GM12878 (cell line): ENCODE data around the gene PSMA2. TPM values are rescaled to one million over a fixed set of nuclear protein-coding genes. Genes with fewer than 3 reads are reported as not detected.
"Not testable (repeated sequence)": the region's sequence is repeated elsewhere in the genome, so short reads cannot be mapped to it uniquely, and the experiment has no call there.

Source experiments
- ATAC-seq: fragments of 200-7000 bp; cut with Tn5 transposase; 3 replicates; pipeline ENCODE4 v1.9.1; 2020; ENCODE audit warnings: mild to moderate bottlenecking, moderate library complexity
- BruUV-seq: library from RNA; stranded (reverse); fragments of 400-500 nt; replicated peaks from 2 replicates; lab custom pipeline; 2021; lab: Mats Ljungman, UMichigan
- CTCF ChIA-PET: fragments of 300-600 bp; sonication (Branson Sonifier 250); formaldehyde crosslinking; extraction: SDS; loops from one replicate; lab custom pipeline; 2021; ENCODE audit warnings: inconsistent platforms; lab: Yijun Ruan, JAX
- POLR2A ChIA-PET: fragments of 350-600 bp; formaldehyde crosslinking; extraction: SDS; loops from one replicate; lab custom pipeline; 2021; ENCODE audit warnings: inconsistent platforms; lab: Charles Lee
- RAD21 ChIA-PET: fragments of 300-600 bp; sonication (Branson Sonifier 250); formaldehyde crosslinking; loops from one replicate; lab custom pipeline; 2023; ENCODE audit warnings: antibody characterized with exemption; ENCODE audit not compliant: unreplicated experiment; lab: Charles Lee
- SMC1A ChIA-PET: fragments of 300-600 bp; sonication (Branson Sonifier 250); formaldehyde crosslinking; loops from one replicate; lab custom pipeline; 2023; ENCODE audit not compliant: unreplicated experiment, uncharacterized antibody; lab: Charles Lee
- DNase-seq: peaks from one replicate; pipeline ENCODE4 v3.0.0-alpha.2; 2011; ENCODE audit warnings: low read depth, low spot score
- FAIRE-seq: peaks from 3 replicates; lab custom pipeline; 2011; peaks lifted over from hg19 to GRCh38; lab: Jason Lieb, UNC
- H2AFZ ChIP-seq: 2 replicates; pipeline ENCODE4 v1.6.0; 2011; ENCODE audit warnings: low read depth, low read length, control low read depth; ENCODE audit not compliant: control insufficient read depth
- H3K27ac ChIP-seq: 2 replicates; pipeline ENCODE4 v1.5.1; 2011; ENCODE audit warnings: control low read depth; ENCODE audit not compliant: control insufficient read depth, insufficient read depth
- H3K27me3 ChIP-seq, 2 experiments: replicated peaks in 1 of 2; 2 replicates each; pipeline versions ENCODE4 v1.6.0 to v1.6.1; 2011; ENCODE audit warnings: low read length in 1 of 2; ENCODE audit not compliant: control insufficient read depth in 2 of 2, insufficient read depth in 2 of 2
- H3K36me3 ChIP-seq, 2 experiments: 2 replicates each; pipeline ENCODE4 v1.5.1; 2011; ENCODE audit warnings: low read length in 1 of 2; ENCODE audit not compliant: control insufficient read depth in 2 of 2, insufficient read depth in 2 of 2
- H3K4me1 ChIP-seq: 2 replicates; pipeline ENCODE4 v1.6.1; 2011; ENCODE audit warnings: mild to moderate bottlenecking, low read length, moderate library complexity, mixed read lengths; ENCODE audit not compliant: control insufficient read depth, insufficient read depth
- H3K4me2 ChIP-seq: 2 replicates; pipeline ENCODE4 v1.6.0; 2011; ENCODE audit warnings: control low read depth; ENCODE audit not compliant: control insufficient read depth, insufficient read depth
- H3K4me3 ChIP-seq: fragments of 200-600 bp; sonication (generic); 2 replicates; pipeline ENCODE4 v1.5.1; 2016
- H3K79me2 ChIP-seq: 2 replicates; pipeline ENCODE4 v1.6.0; 2011; ENCODE audit warnings: low read length; ENCODE audit not compliant: control insufficient read depth, insufficient read depth
- H3K9ac ChIP-seq: 2 replicates; pipeline ENCODE4 v1.8.0; 2011; ENCODE audit warnings: low read length, control low read depth, mixed read lengths; ENCODE audit not compliant: control insufficient read depth, insufficient read depth
- H3K9me3 ChIP-seq: replicated peaks from 3 replicates; pipeline ENCODE4 v1.5.1; 2011; ENCODE audit warnings: mild to moderate bottlenecking, low read length; ENCODE audit not compliant: control insufficient read depth, insufficient read depth
- H4K20me1 ChIP-seq: 2 replicates; pipeline ENCODE4 v1.6.0; 2011; ENCODE audit not compliant: control insufficient read depth, insufficient read depth
- CHD1 ChIP-seq: IDR thresholded peaks from 2 replicates; pipeline ENCODE4 v1.6.1; 2012; ENCODE audit warnings: low read depth, low read length, improper control_type of control experiment
- CTCF ChIP-seq, 3 experiments: IDR thresholded peaks in 2 of 3; conservative IDR thresholded peaks in 1 of 3; 2 replicates each; pipeline ENCODE4 v1.5.1; 2011; ENCODE audit warnings: low read depth in 3 of 3, low read length in 3 of 3, mild to moderate bottlenecking in 3 of 3, control low read depth in 2 of 3, moderate library complexity in 2 of 3, inconsistent platforms in 1 of 3, mixed read lengths in 1 of 3; ENCODE audit not compliant: control insufficient read depth in 2 of 3, insufficient read depth in 1 of 3; ENCODE audit errors: extremely low read depth in 1 of 3
- JUND ChIP-seq: IDR thresholded peaks from 2 replicates; pipeline ENCODE4 v1.6.1; 2012; ENCODE audit warnings: low read depth, mild to moderate bottlenecking, low read length, improper control_type of control experiment, moderate library complexity
- MEF2B ChIP-seq: fragments of 450-650 bp; IDR thresholded peaks from 2 replicates; pipeline ENCODE4 v1.6.1; 2018; ENCODE audit warnings: mild to moderate bottlenecking, moderate library complexity; ENCODE audit not compliant: partially characterized antibody, poor library complexity, severe bottlenecking
- PKNOX1 ChIP-seq: fragments of 450-650 bp; IDR thresholded peaks from 2 replicates; pipeline ENCODE4 v1.6.1; 2016; ENCODE audit warnings: mild to moderate bottlenecking
- RAD21 ChIP-seq: IDR thresholded peaks from 2 replicates; pipeline ENCODE4 v1.6.1; 2011; ENCODE audit warnings: mild to moderate bottlenecking, low read depth, low read length, moderate library complexity; ENCODE audit not compliant: insufficient read depth
- SMAD5 ChIP-seq: IDR thresholded peaks from 2 replicates; pipeline ENCODE4 v1.6.1; 2016; ENCODE audit warnings: antibody characterized with exemption, low read depth
- SMC3 ChIP-seq: IDR thresholded peaks from 2 replicates; pipeline ENCODE4 v1.6.1; 2011; ENCODE audit warnings: low read length, improper control_type of control experiment, borderline replicate concordance
- YY1 ChIP-seq: IDR thresholded peaks from 2 replicates; pipeline ENCODE4 v1.6.1; 2011; ENCODE audit warnings: low read depth, mild to moderate bottlenecking, low read length
- WGBS: methylation state at CpG from one replicate; pipeline ENCODE4 v1.1.6; 2016; ENCODE audit warnings: low lambda C conversion rate; ENCODE audit not compliant: insufficient replicate concordance, insufficient coverage; ENCODE audit errors: missing lambda C conversion rate; 5-methylcytosine and 5-hydroxymethylcytosine counted together
- in situ Hi-C: fragments of 300-500 bp; cut with MboI; formaldehyde crosslinking; loops from 9 replicates; pipeline ENCODE4 v1.14.3; 2018; ENCODE audit warnings: mixed read lengths
- intact Hi-C: fragments of 100-400 bp; cut with micrococcal nuclease; formaldehyde crosslinking; loops from one replicate; pipeline ENCODE4 v1.14.2; 2022; ENCODE audit not compliant: unreplicated experiment
- polyA plus RNA-seq, 11 experiments: library from polyadenylated mRNA; depleted of rRNA in 4 of 11; unstranded in 6 of 11; stranded (reverse) in 5 of 11; fragments of >200 nt; fragmentation: Nextera tagmentation in 4 of 11; fragmentation: Illumina TruSeq in 1 of 11; extraction: Ambion mirVana in 4 of 11; extraction: Trizol in 1 of 11; gene quantifications; 1 replicate in 1 of 11; 2 replicates in 10 of 11; pipeline versions ENCODE4 v1.2.1 to v1.2.3, GENCODE V29; 2011 to 2016; ENCODE audit warnings: inconsistent platforms in 2 of 11, missing spikeins in 2 of 11, low read depth in 1 of 11
- total RNA-seq, 4 experiments: library from RNA; depleted of rRNA in 3 of 4; stranded (reverse); fragments of >200 nt in 3 of 4; fragmentation: Illumina TruSeq in 1 of 4; extraction: Trizol in 1 of 4; gene quantifications; 2 replicates each; pipeline versions ENCODE4 v1.2.1 to v1.2.3, GENCODE V29; 2013 to 2021

Gene PSMA2
- total and polyA plus RNA-seq, 10 of the 15 experiments (the other 5 are each of a cell fraction or from before 2014, with no cell fraction given): 129 to 1,223 (median 317) TPM

- no peak for TF ChIP-seq CHD1
- TF ChIP-seq MEF2B: no peak
Measured at GRCh38 chr7:42886893-42887505, 45.0 kb downstream of the PSMA2 start (continued).

GRCh38 chr7:42886129-42886528, 45.8 kb downstream of the PSMA2 start:
- FAIRE-seq: no peak
- 47% methylated on average over 2 of the region's 2 CpGs for WGBS
- ChIA-PET POLR2A (no interaction called here), RAD21 (interaction anchor here (1.4 kb wide), 1 partner anchor 943 kb away, joined by 3 read pairs; no protein-coding TSS in a partner anchor), SMC1A (interaction anchor here (1.4 kb wide), 1 partner anchor 569 kb away, joined by 4 read pairs; no protein-coding TSS in a partner anchor), CTCF (interaction anchor here (1.8 to 2.1 kb wide), 2 partner anchors 9 to 943 kb away, joined by 8 to 16 read pairs; no protein-coding TSS in a partner anchor)
- in situ Hi-C loops (no loop called here), intact Hi-C loops (no loop called here)
- Histone ChIP-seq H4K20me1 (no peaks in the 10 kb centered on the region), H3K79me2 (no peaks in the 10 kb centered on the region), H3K27me3 (peaks cover 0 to 1% of the 10 kb centered on the region in 2 experiments; a peak in 2 of 4 replicates), H2AFZ (no peak overlapping the region), H3K4me2 (no peak overlapping the region), H3K9me3 (no peaks in the 10 kb centered on the region), H3K36me3 (no peaks in the 10 kb centered on the region), H3K4me1 (no peaks in the 10 kb centered on the region; the same call in 1 of the 2 replicates), H3K4me3 (no peak overlapping the region), H3K9ac (no peak overlapping the region), H3K27ac (no peak overlapping the region)
- no peak for DNase-seq
- ATAC-seq: no peak
- TF ChIP-seq CTCF (IDR thresholded peaks at IDR 0.05 in 2 of 3, conservative IDR thresholded peaks at IDR 0.05 in 1 of 3; ENCODE audit: control insufficient read depth in 2 of 3, extremely low read depth in 1 of 3, insufficient read depth in 1 of 3, low read depth in 3 of 3, low read length in 3 of 3) (peak; percentile 19 to 25 (median 24); a peak in 3 of 6 replicates), RAD21 (peak; percentile 33; the same call in 1 of the 2 replicates), PKNOX1 (no peak), SMC3 (0 out of 2 replicates have a peak, but pooled peaks have one; percentile 10), JUND (no peak), SMAD5 (no peak), YY1 (no peak)
- BruUV-seq: no TSS peak

GRCh38 chr7:42885183-42885582, 46.8 kb downstream of the PSMA2 start:
- H2AFZ ChIP-seq, FAIRE-seq, SMC1A ChIA-PET, H3K4me2 ChIP-seq, DNase-seq, ATAC-seq, H4K20me1 ChIP-seq, POLR2A ChIA-PET, H3K79me2 ChIP-seq, H3K36me3 ChIP-seq, H3K9ac ChIP-seq, in situ Hi-C loops, intact Hi-C loops, H3K27me3 ChIP-seq, H3K4me1 ChIP-seq, BruUV-seq, H3K4me3 ChIP-seq, H3K9me3 ChIP-seq, H3K27ac ChIP-seq: not testable (repeated sequence)
- WGBS: 68% methylated on average over 8 of the region's 8 CpGs
- ChIA-PET RAD21 (interaction anchor here (0.9 kb wide), 1 partner anchor 8 kb away, joined by 3 read pairs; no protein-coding TSS in a partner anchor), CTCF (interaction anchor here (0.9 to 1.3 kb wide), 2 partner anchors 8 to 902 kb away, joined by 3 to 4 read pairs; no protein-coding TSS in a partner anchor)
